Measurements from ENCODE around the gene PRKAG1. TPM values are rescaled to one million over a fixed set of nuclear protein-coding genes. Genes with fewer than 3 reads are reported as not detected.

The PRKAG1 gene
- total and polyA plus RNA-seq, 12 donors: 60.1 to 141 (median 82.3) TPM

GRCh38 chr12:48993787-48994186 is 24.8 kb downstream of the PRKAG1 start:
- 79 to 90% (median 83%) methylated on average over 3 of the region's 3 CpGs for WGBS, 4 donors

DNA sequence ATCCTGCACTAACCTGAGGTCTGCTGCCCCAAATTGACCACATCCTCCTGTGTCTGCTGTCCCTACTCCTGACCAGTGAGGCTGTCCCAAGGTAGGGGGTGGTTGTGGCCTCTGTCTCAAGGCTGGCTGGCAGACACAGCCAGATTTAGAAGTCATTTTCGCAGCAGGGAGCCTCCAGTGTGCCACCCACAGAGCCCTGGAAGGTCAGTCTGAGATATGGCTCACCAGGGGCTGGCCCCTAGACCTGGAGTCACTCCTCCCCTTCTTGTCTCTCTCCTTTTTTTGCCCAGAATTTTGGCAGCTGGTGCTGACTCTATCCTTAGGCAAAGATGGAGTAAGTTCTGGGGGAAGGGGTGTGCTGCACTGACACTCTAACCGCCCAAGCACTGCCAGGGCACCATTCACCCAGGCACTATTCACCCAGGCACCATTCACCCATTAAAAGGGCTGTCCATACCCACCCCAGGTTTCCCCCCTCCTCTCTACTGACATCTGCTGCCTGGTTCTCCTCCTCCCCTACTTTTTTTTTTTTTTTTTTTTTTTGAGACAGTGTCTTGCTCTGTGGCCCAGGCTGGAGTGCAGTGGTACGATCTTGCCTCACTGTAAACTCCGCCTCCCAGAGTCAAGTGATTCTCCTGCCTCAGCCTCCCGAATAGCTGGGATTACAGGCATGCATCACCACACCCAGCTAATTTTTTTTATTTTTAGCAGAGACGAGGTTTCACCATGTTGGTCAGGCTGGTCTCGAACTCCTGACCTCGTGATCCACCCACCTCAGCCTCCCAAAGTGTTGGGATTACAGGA is 27.1 kb downstream of the PRKAG1 start:
- TF ChIP-seq POLR2A (IDR thresholded peaks at IDR 0.05): no peak
- TF ChIP-seq, protein P1, sequence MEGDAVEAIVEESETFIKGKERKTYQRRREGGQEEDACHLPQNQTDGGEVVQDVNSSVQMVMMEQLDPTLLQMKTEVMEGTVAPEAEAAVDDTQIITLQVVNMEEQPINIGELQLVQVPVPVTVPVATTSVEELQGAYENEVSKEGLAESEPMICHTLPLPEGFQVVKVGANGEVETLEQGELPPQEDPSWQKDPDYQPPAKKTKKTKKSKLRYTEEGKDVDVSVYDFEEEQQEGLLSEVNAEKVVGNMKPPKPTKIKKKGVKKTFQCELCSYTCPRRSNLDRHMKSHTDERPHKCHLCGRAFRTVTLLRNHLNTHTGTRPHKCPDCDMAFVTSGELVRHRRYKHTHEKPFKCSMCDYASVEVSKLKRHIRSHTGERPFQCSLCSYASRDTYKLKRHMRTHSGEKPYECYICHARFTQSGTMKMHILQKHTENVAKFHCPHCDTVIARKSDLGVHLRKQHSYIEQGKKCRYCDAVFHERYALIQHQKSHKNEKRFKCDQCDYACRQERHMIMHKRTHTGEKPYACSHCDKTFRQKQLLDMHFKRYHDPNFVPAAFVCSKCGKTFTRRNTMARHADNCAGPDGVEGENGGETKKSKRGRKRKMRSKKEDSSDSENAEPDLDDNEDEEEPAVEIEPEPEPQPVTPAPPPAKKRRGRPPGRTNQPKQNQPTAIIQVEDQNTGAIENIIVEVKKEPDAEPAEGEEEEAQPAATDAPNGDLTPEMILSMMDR (IDR thresholded peaks at IDR 0.05): no peak
- Histone ChIP-seq H3K27me3 (peaks cover 11% of the 10 kb centered on the region), H3K4me3 (no peak overlapping the region), H3K4me1 (replicated peaks in 1 of 2) (peaks cover 5 to 11% of the 10 kb centered on the region in 2 donors), H3K9me3 (replicated peaks in 1 of 3) (no peaks in the 10 kb centered on the region), H3K27ac (no peak overlapping the region), H3K36me3 (replicated peaks in 1 of 2) (no peaks in the 10 kb centered on the region)
- intact Hi-C loops (cut with DNase I): no loop called here
- DNase-seq: peak in 1 of 7 donors; percentile 51
- WGBS, 4 donors: 49 to 67% (median 59%) methylated on average over 8 of the region's 8 CpGs

More at GRCh38 chr12:48993787-48994186, 24.8 kb downstream of the PRKAG1 start:
- Histone ChIP-seq H3K36me3 (replicated peaks in 1 of 2) (no peaks in the 10 kb centered on the region), H3K9me3 (replicated peaks in 1 of 3) (no peaks in the 10 kb centered on the region), H3K27me3 (peaks cover 11% of the 10 kb centered on the region), H3K27ac (no peak overlapping the region), H3K4me1 (replicated peaks in 1 of 2) (peaks cover 18 to 25% of the 10 kb centered on the region in 2 donors), H3K4me3 (no peak overlapping the region)
- no peak for TF ChIP-seq POLR2A (IDR thresholded peaks at IDR 0.05)
- TF ChIP-seq, protein P1 (IDR thresholded peaks at IDR 0.05): no peak
- intact Hi-C loops (cut with DNase I): no loop called here
- DNase-seq: no peak

GRCh38 chr12:48990552-48990951 is 28.0 kb downstream of the PRKAG1 start:
- Histone ChIP-seq H3K4me1 (replicated peaks in 1 of 2) (peaks cover 5 to 11% of the 10 kb centered on the region in 2 donors), H3K27me3 (peaks cover 11% of the 10 kb centered on the region), H3K27ac (no peak overlapping the region), H3K9me3 (replicated peaks in 1 of 3) (no peaks in the 10 kb centered on the region), H3K36me3 (replicated peaks in 1 of 2) (no peaks in the 10 kb centered on the region), H3K4me3 (no peak overlapping the region)
- TF ChIP-seq, protein P1 (IDR thresholded peaks at IDR 0.05): no peak
- no peak for TF ChIP-seq POLR2A (IDR thresholded peaks at IDR 0.05)
- DNase-seq: no peak
- intact Hi-C loops (cut with DNase I): no loop called here

DNA sequence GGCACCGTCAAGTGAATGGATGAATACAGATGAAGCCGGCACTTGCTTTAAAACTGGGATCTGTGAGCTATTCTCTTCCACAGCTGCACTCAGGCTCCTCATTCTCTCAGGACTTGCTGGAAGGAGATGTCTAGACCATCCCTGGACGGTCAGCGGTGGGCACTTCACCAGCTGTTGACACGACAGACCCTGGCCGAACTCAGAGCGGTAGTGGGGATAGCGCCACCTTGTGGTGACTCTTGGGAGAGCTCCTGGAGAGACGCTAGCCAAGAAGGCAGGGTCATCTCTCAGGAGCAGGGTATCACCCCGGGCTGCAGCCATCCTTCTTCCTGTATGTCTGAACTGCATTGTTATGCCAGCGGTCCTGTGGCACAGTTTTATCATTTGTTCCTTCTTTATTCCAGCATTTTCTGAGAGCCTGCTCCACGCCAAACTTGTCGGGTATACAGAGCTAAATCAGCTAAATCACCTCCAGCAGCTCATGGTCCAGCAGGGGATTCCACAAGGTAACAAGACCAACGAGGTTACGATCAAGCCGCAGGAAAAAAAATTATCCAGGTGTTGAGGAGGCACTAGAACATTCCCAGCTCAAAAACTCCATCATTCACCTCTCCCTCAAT is 30.4 kb downstream of the PRKAG1 start:
- TF ChIP-seq, protein P1 (IDR thresholded peaks at IDR 0.05): peak; percentile 58 to 85 (median 73)
- no peak for TF ChIP-seq POLR2A (IDR thresholded peaks at IDR 0.05)
- peaks cover 15% of the 10 kb centered on the region for H3K27me3 ChIP-seq
- no peak overlapping the region for H3K27ac ChIP-seq
- no peak overlapping the region for H3K4me3 ChIP-seq
- H3K36me3 ChIP-seq (replicated peaks in 1 of 2): no peaks in the 10 kb centered on the region
- H3K4me1 ChIP-seq (replicated peaks in 1 of 2): no peaks in the 10 kb centered on the region
- H3K9me3 ChIP-seq (replicated peaks in 1 of 3): no peaks in the 10 kb centered on the region
- WGBS, 4 donors: 24 to 46% (median 28%) methylated on average over 9 to 16 of the region's 16 CpGs
- intact Hi-C loops (cut with DNase I): loop anchor here in 1 of 2 donors (10.0 kb wide), 1 partner anchor 53 kb away; no protein-coding TSS in a partner anchor
- peak; percentile 57 to 82 (median 68) for DNase-seq

Data from adrenal gland (tissue), 12 donors.